ENCODE measurements around the gene SKAP2. TPM values are rescaled to one million over a fixed set of nuclear protein-coding genes. Genes with fewer than 3 reads are reported as not detected.

SKAP2 gene
- polyA plus RNA-seq, 1 donor from 2014 or later, result 3.6 TPM

DNA sequence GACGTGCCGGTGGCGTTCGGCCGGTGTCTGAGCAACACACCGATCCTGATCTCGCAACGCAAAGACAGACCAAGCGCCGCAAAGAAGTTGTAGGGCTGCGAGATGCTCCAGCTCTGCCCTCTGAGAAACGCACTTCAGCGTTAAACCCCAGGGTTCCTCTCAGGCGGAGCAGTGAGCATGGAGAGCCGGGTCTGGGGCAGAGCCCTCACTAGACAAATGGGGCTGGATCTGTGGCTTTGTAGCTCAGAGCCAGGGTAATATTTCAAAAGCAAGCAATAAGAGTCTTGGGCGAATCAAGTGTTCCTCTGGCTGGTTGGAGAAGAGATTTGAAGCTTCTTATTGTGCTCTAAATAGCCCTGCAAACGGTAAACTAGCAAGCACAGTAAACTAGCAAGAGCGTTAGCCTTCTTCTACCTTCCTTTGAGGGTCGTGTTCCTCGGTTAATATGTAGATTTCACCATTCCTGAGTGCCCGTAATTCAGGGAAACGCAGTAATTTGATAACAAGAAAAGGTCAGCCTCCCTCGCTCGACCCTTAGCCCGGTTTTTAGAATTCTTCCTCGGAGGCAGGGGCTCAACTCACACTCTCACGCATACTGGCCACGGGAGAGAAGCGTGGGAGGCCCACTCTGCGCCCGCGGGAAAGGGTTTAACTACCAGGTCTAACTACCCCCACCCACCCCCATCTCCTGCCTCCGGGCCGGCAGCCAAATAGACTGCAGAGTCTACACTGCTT lies 6.7 kb downstream of the SKAP2 start:
- Histone ChIP-seq H3K27me3 (ENCODE audit: insufficient read depth, low read depth, low read length) (peaks cover 100% of the 10 kb centered on the region), H3K4me3 (ENCODE audit: low read length) (no peak overlapping the region), H2AFZ (ENCODE audit: low read depth, low read length) (no peak overlapping the region)

GRCh38 chr7:26857170-26857505 lies 7.3 kb downstream of the SKAP2 start:
- Histone ChIP-seq H3K9me2 (ENCODE audit: insufficient read depth, low read length) (no peaks in the 10 kb centered on the region), H3K9ac (ENCODE audit: low read length) (no peak overlapping the region), H3K4me3 (ENCODE audit: low read length) (no peak overlapping the region), H2AFZ (ENCODE audit: low read depth, low read length) (no peak overlapping the region), H3F3A (ENCODE audit: insufficient read depth, low read length, poor library complexity, severe bottlenecking) (no peaks in the 10 kb centered on the region), H3K79me2 (replicated peaks; ENCODE audit: insufficient read depth, low read length) (no peaks in the 10 kb centered on the region), H4K20me1 (ENCODE audit: insufficient read depth) (no peaks in the 10 kb centered on the region), H3K27ac (ENCODE audit: low read length) (no peak overlapping the region), H3K27me3 (ENCODE audit: insufficient read depth, low read depth, low read length) (peaks cover 100% of the 10 kb centered on the region), H3K9me3 (ENCODE audit: low read length) (no peaks in the 10 kb centered on the region), H3K4me2 (ENCODE audit: low read length) (no peak overlapping the region), H3K36me3 (ENCODE audit: insufficient read depth, low read length) (no peaks in the 10 kb centered on the region)
- TF ChIP-seq, protein P1, sequence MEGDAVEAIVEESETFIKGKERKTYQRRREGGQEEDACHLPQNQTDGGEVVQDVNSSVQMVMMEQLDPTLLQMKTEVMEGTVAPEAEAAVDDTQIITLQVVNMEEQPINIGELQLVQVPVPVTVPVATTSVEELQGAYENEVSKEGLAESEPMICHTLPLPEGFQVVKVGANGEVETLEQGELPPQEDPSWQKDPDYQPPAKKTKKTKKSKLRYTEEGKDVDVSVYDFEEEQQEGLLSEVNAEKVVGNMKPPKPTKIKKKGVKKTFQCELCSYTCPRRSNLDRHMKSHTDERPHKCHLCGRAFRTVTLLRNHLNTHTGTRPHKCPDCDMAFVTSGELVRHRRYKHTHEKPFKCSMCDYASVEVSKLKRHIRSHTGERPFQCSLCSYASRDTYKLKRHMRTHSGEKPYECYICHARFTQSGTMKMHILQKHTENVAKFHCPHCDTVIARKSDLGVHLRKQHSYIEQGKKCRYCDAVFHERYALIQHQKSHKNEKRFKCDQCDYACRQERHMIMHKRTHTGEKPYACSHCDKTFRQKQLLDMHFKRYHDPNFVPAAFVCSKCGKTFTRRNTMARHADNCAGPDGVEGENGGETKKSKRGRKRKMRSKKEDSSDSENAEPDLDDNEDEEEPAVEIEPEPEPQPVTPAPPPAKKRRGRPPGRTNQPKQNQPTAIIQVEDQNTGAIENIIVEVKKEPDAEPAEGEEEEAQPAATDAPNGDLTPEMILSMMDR (IDR thresholded peaks at IDR 0.05; ENCODE audit: poor library complexity, severe bottlenecking), result no peak
- TF ChIP-seq EP300 (conservative IDR thresholded peaks at IDR 0.05; ENCODE audit: poor library complexity, severe bottlenecking), result no peak
- no peak for TF ChIP-seq POLR2AphosphoS5 (IDR thresholded peaks at IDR 0.05)
- TF ChIP-seq SMC3 (conservative IDR thresholded peaks at IDR 0.05; ENCODE audit: poor library complexity), result no peak
- TF ChIP-seq EZH2 (IDR thresholded peaks at IDR 0.05; ENCODE audit: borderline replicate concordance, insufficient read depth, low read length, poor library complexity, severe bottlenecking), result no peak
- no peak for TF ChIP-seq MXI1 (conservative IDR thresholded peaks at IDR 0.05; ENCODE audit: poor library complexity, severe bottlenecking)
- no peak for TF ChIP-seq TAF1 (IDR thresholded peaks at IDR 0.05; ENCODE audit: low read depth)
- TF ChIP-seq RAD21 (conservative IDR thresholded peaks at IDR 0.05), result no peak
- TF ChIP-seq, protein P2, sequence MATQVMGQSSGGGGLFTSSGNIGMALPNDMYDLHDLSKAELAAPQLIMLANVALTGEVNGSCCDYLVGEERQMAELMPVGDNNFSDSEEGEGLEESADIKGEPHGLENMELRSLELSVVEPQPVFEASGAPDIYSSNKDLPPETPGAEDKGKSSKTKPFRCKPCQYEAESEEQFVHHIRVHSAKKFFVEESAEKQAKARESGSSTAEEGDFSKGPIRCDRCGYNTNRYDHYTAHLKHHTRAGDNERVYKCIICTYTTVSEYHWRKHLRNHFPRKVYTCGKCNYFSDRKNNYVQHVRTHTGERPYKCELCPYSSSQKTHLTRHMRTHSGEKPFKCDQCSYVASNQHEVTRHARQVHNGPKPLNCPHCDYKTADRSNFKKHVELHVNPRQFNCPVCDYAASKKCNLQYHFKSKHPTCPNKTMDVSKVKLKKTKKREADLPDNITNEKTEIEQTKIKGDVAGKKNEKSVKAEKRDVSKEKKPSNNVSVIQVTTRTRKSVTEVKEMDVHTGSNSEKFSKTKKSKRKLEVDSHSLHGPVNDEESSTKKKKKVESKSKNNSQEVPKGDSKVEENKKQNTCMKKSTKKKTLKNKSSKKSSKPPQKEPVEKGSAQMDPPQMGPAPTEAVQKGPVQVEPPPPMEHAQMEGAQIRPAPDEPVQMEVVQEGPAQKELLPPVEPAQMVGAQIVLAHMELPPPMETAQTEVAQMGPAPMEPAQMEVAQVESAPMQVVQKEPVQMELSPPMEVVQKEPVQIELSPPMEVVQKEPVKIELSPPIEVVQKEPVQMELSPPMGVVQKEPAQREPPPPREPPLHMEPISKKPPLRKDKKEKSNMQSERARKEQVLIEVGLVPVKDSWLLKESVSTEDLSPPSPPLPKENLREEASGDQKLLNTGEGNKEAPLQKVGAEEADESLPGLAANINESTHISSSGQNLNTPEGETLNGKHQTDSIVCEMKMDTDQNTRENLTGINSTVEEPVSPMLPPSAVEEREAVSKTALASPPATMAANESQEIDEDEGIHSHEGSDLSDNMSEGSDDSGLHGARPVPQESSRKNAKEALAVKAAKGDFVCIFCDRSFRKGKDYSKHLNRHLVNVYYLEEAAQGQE (IDR thresholded peaks at IDR 0.05; ENCODE audit: borderline replicate concordance), result no peak

More for the DNA sequence above, 6.7 kb downstream of the SKAP2 start:
- no peaks in the 10 kb centered on the region for H3F3A ChIP-seq (ENCODE audit: insufficient read depth, low read length, poor library complexity, severe bottlenecking)
- no peaks in the 10 kb centered on the region for H3K9me3 ChIP-seq (ENCODE audit: low read length)
- no peak overlapping the region for H3K4me2 ChIP-seq (ENCODE audit: low read length)
- no peak overlapping the region for H3K27ac ChIP-seq (ENCODE audit: low read length)
- no peaks in the 10 kb centered on the region for H3K9me2 ChIP-seq (ENCODE audit: insufficient read depth, low read length)
- no peak overlapping the region for H3K9ac ChIP-seq (ENCODE audit: low read length)
- H3K79me2 ChIP-seq (replicated peaks; ENCODE audit: insufficient read depth, low read length), result no peaks in the 10 kb centered on the region
- no peaks in the 10 kb centered on the region for H4K20me1 ChIP-seq (ENCODE audit: insufficient read depth)
- TF ChIP-seq MXI1 (conservative IDR thresholded peaks at IDR 0.05; ENCODE audit: poor library complexity, severe bottlenecking) (no peak), EZH2 (IDR thresholded peaks at IDR 0.05; ENCODE audit: borderline replicate concordance, insufficient read depth, low read length, poor library complexity, severe bottlenecking) (peak; percentile 6)
- no peaks in the 10 kb centered on the region for H3K36me3 ChIP-seq (ENCODE audit: insufficient read depth, low read length)
